Measurements from ENCODE around the gene PRDX2. TPM values are rescaled to one million over a fixed set of nuclear protein-coding genes. Genes with fewer than 3 reads are reported as not detected.

The PRDX2 gene
- polyA plus RNA-seq, 1 donor from 2014 or later, result 882 TPM

DNA sequence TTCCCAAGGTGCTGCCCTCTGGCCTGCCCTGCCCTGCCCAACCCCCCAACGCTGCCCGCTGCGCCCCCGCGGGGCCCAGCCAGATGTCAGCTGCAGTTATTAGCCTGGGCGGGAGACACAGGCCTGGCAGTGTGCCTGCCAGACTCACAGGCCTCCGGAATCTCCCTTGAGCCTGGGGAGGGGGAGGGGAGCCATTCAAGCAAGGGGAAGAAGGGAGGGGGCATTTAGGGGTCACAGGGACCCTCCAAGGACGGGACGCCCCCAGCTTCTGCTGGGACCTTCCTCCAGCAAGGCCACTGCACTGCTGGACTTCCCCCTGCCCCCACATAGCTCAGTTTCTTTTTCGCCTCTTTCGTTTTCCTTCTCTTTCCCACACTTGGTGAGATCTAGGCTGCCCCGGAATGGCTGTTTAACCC, 12.9 kb downstream of the PRDX2 start:
- Histone ChIP-seq H3K9me3 (ENCODE audit: low read length) (no peaks in the 10 kb centered on the region), H3K9me2 (ENCODE audit: insufficient read depth, low read length) (no peaks in the 10 kb centered on the region), H3F3A (ENCODE audit: insufficient read depth, low read length, poor library complexity, severe bottlenecking) (no peaks in the 10 kb centered on the region), H4K20me1 (ENCODE audit: insufficient read depth) (no peaks in the 10 kb centered on the region), H3K79me2 (replicated peaks; ENCODE audit: insufficient read depth, low read length) (no peaks in the 10 kb centered on the region), H3K4me2 (ENCODE audit: low read length) (no peak overlapping the region), H3K9ac (ENCODE audit: low read length) (no peak overlapping the region), H3K27me3 (ENCODE audit: insufficient read depth, low read depth, low read length) (peaks cover 29% of the 10 kb centered on the region), H3K27ac (ENCODE audit: low read length) (no peak overlapping the region), H3K36me3 (ENCODE audit: insufficient read depth, low read length) (no peaks in the 10 kb centered on the region), H2AFZ (ENCODE audit: low read depth, low read length) (no peak overlapping the region), H3K4me3 (ENCODE audit: low read length) (no peak overlapping the region)
- TF ChIP-seq MXI1 (conservative IDR thresholded peaks at IDR 0.05; ENCODE audit: poor library complexity, severe bottlenecking), result no peak
- no peak for TF ChIP-seq SMC3 (conservative IDR thresholded peaks at IDR 0.05; ENCODE audit: poor library complexity)
- TF ChIP-seq TAF1 (IDR thresholded peaks at IDR 0.05; ENCODE audit: low read depth), result no peak
- TF ChIP-seq POLR2AphosphoS5 (IDR thresholded peaks at IDR 0.05), result no peak
- TF ChIP-seq, protein P1, sequence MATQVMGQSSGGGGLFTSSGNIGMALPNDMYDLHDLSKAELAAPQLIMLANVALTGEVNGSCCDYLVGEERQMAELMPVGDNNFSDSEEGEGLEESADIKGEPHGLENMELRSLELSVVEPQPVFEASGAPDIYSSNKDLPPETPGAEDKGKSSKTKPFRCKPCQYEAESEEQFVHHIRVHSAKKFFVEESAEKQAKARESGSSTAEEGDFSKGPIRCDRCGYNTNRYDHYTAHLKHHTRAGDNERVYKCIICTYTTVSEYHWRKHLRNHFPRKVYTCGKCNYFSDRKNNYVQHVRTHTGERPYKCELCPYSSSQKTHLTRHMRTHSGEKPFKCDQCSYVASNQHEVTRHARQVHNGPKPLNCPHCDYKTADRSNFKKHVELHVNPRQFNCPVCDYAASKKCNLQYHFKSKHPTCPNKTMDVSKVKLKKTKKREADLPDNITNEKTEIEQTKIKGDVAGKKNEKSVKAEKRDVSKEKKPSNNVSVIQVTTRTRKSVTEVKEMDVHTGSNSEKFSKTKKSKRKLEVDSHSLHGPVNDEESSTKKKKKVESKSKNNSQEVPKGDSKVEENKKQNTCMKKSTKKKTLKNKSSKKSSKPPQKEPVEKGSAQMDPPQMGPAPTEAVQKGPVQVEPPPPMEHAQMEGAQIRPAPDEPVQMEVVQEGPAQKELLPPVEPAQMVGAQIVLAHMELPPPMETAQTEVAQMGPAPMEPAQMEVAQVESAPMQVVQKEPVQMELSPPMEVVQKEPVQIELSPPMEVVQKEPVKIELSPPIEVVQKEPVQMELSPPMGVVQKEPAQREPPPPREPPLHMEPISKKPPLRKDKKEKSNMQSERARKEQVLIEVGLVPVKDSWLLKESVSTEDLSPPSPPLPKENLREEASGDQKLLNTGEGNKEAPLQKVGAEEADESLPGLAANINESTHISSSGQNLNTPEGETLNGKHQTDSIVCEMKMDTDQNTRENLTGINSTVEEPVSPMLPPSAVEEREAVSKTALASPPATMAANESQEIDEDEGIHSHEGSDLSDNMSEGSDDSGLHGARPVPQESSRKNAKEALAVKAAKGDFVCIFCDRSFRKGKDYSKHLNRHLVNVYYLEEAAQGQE (IDR thresholded peaks at IDR 0.05; ENCODE audit: borderline replicate concordance), result no peak
- TF ChIP-seq EP300 (conservative IDR thresholded peaks at IDR 0.05; ENCODE audit: poor library complexity, severe bottlenecking), result no peak
- no peak for TF ChIP-seq RAD21 (conservative IDR thresholded peaks at IDR 0.05)

DNA sequence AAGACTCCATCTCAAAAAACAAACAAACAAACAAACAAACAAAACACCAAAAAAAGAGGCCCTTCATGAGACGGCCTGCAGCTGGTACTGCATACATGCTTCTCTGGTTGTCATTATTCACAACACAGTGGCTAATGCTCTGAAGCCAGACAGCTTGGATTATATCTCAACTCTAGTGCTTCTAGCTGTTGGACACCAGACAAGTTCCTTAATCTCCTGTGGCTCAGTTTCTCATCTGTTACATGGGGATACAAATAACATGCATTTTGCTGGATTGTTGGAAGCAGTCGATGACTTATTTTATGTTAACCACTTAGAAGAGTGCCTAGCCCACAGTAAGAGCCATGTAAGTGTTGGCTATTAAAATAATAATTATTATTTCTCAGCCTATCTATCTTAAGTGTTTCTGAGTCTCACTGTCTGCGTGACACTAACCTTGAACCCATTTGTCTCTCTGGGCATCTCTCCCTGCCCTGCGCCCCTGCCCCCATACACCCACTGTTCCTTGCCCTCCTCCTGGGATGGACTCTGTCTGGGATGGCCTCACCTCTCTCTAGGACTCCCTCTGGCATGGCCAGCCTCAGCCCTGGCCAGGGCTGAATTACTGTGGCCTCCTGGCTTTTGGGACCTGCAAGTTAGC, 13.4 kb downstream of the PRDX2 start:
- TF ChIP-seq RAD21 (conservative IDR thresholded peaks at IDR 0.05) (no peak), TAF1 (IDR thresholded peaks at IDR 0.05; ENCODE audit: low read depth) (no peak), EP300 (conservative IDR thresholded peaks at IDR 0.05; ENCODE audit: poor library complexity, severe bottlenecking) (no peak), POLR2AphosphoS5 (IDR thresholded peaks at IDR 0.05) (no peak), MXI1 (conservative IDR thresholded peaks at IDR 0.05; ENCODE audit: poor library complexity, severe bottlenecking) (no peak), SMC3 (conservative IDR thresholded peaks at IDR 0.05; ENCODE audit: poor library complexity) (no peak), EZH2 (IDR thresholded peaks at IDR 0.05; ENCODE audit: borderline replicate concordance, insufficient read depth, low read length, poor library complexity, severe bottlenecking) (no peak)
- TF ChIP-seq, protein P2, sequence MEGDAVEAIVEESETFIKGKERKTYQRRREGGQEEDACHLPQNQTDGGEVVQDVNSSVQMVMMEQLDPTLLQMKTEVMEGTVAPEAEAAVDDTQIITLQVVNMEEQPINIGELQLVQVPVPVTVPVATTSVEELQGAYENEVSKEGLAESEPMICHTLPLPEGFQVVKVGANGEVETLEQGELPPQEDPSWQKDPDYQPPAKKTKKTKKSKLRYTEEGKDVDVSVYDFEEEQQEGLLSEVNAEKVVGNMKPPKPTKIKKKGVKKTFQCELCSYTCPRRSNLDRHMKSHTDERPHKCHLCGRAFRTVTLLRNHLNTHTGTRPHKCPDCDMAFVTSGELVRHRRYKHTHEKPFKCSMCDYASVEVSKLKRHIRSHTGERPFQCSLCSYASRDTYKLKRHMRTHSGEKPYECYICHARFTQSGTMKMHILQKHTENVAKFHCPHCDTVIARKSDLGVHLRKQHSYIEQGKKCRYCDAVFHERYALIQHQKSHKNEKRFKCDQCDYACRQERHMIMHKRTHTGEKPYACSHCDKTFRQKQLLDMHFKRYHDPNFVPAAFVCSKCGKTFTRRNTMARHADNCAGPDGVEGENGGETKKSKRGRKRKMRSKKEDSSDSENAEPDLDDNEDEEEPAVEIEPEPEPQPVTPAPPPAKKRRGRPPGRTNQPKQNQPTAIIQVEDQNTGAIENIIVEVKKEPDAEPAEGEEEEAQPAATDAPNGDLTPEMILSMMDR (IDR thresholded peaks at IDR 0.05; ENCODE audit: poor library complexity, severe bottlenecking), result no peak
- TF ChIP-seq, protein P1 (IDR thresholded peaks at IDR 0.05; ENCODE audit: borderline replicate concordance), result no peak
- H3K79me2 ChIP-seq (replicated peaks; ENCODE audit: insufficient read depth, low read length), result no peaks in the 10 kb centered on the region
- H3K27ac ChIP-seq (ENCODE audit: low read length), result no peak overlapping the region
- H3K9me2 ChIP-seq (ENCODE audit: insufficient read depth, low read length), result no peaks in the 10 kb centered on the region
- H3K9ac ChIP-seq (ENCODE audit: low read length), result no peak overlapping the region
- H3K9me3 ChIP-seq (ENCODE audit: low read length), result no peaks in the 10 kb centered on the region
- no peaks in the 10 kb centered on the region for H4K20me1 ChIP-seq (ENCODE audit: insufficient read depth)
- no peaks in the 10 kb centered on the region for H3F3A ChIP-seq (ENCODE audit: insufficient read depth, low read length, poor library complexity, severe bottlenecking)
- no peaks in the 10 kb centered on the region for H3K36me3 ChIP-seq (ENCODE audit: insufficient read depth, low read length)
- no peak overlapping the region for H3K4me3 ChIP-seq (ENCODE audit: low read length)
- H3K4me2 ChIP-seq (ENCODE audit: low read length), result no peak overlapping the region
- peaks cover 29% of the 10 kb centered on the region for H3K27me3 ChIP-seq (ENCODE audit: insufficient read depth, low read depth, low read length)
- H2AFZ ChIP-seq (ENCODE audit: low read depth, low read length), result no peak overlapping the region
